ENCODE results near the gene MRPS22.
A peak's percentile ranks its signal among the peaks of the same experiment; 100 is the strongest.

The MRPS22 gene

GRCh38 chr3:139300416-139300815 is 43.4 kb upstream of the MRPS22 start:
- H3K36me3 ChIP-seq (replicated peaks), result no peaks in the 10 kb centered on the region
- H3K27ac ChIP-seq, result no peak overlapping the region
- TF ChIP-seq, protein P1, sequence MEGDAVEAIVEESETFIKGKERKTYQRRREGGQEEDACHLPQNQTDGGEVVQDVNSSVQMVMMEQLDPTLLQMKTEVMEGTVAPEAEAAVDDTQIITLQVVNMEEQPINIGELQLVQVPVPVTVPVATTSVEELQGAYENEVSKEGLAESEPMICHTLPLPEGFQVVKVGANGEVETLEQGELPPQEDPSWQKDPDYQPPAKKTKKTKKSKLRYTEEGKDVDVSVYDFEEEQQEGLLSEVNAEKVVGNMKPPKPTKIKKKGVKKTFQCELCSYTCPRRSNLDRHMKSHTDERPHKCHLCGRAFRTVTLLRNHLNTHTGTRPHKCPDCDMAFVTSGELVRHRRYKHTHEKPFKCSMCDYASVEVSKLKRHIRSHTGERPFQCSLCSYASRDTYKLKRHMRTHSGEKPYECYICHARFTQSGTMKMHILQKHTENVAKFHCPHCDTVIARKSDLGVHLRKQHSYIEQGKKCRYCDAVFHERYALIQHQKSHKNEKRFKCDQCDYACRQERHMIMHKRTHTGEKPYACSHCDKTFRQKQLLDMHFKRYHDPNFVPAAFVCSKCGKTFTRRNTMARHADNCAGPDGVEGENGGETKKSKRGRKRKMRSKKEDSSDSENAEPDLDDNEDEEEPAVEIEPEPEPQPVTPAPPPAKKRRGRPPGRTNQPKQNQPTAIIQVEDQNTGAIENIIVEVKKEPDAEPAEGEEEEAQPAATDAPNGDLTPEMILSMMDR (IDR thresholded peaks at IDR 0.05; ENCODE audit: low read depth, low read length, missing control alignments), result no peak
- no peak overlapping the region for H3K4me3 ChIP-seq (ENCODE audit: low read depth, low read length)
- DNase-seq, result no peak
- H3K27me3 ChIP-seq (replicated peaks), result no peaks in the 10 kb centered on the region
- in situ Hi-C loops (cut with HindIII; ENCODE audit: low pct_ligation_motif_present, low sequenced_read_pairs), result loop anchor here (25.0 kb wide), 1 partner anchor 363 kb away; the partner anchor contains the start of genes FOXL2 and FOXL2NB

GRCh38 chr3:139301183-139301582 is 42.6 kb upstream of the MRPS22 start:
- TF ChIP-seq, protein P1 (IDR thresholded peaks at IDR 0.05; ENCODE audit: low read depth, low read length, missing control alignments), result no peak
- in situ Hi-C loops (cut with HindIII; ENCODE audit: low pct_ligation_motif_present, low sequenced_read_pairs), result loop anchor here (25.0 kb wide), 1 partner anchor 364 kb away; the partner anchor contains the start of genes FOXL2 and FOXL2NB
- Histone ChIP-seq H3K27ac (peak overlapping the region; percentile 79), H3K4me3 (ENCODE audit: low read depth, low read length) (no peak overlapping the region), H3K27me3 (replicated peaks) (no peaks in the 10 kb centered on the region), H3K36me3 (replicated peaks) (no peaks in the 10 kb centered on the region)
- peak; percentile 47 for DNase-seq

GRCh38 chr3:139301654-139302053 is 42.2 kb upstream of the MRPS22 start:
- H3K27ac ChIP-seq, result peak overlapping the region; percentile 79
- TF ChIP-seq, protein P1 (IDR thresholded peaks at IDR 0.05; ENCODE audit: low read depth, low read length, missing control alignments), result no peak
- H3K27me3 ChIP-seq (replicated peaks), result no peaks in the 10 kb centered on the region
- in situ Hi-C loops (cut with HindIII; ENCODE audit: low pct_ligation_motif_present, low sequenced_read_pairs), result loop anchor here (25.0 kb wide), 1 partner anchor 364 kb away; the partner anchor contains the start of genes FOXL2 and FOXL2NB
- DNase-seq, result no peak
- H3K4me3 ChIP-seq (ENCODE audit: low read depth, low read length), result no peak overlapping the region
- H3K36me3 ChIP-seq (replicated peaks), result no peaks in the 10 kb centered on the region

- Histone ChIP-seq H3K27ac (peak overlapping the region; percentile 79), H3K4me3 (ENCODE audit: low read depth, low read length) (no peak overlapping the region), H3K27me3 (replicated peaks) (no peaks in the 10 kb centered on the region), H3K36me3 (replicated peaks) (no peaks in the 10 kb centered on the region)
- TF ChIP-seq, protein P1 (IDR thresholded peaks at IDR 0.05; ENCODE audit: low read depth, low read length, missing control alignments), result no peak
- in situ Hi-C loops (cut with HindIII; ENCODE audit: low pct_ligation_motif_present, low sequenced_read_pairs), result loop anchor here (25.0 kb wide), 1 partner anchor 365 kb away; the partner anchor contains the start of genes FOXL2 and FOXL2NB
- peak; percentile 99 for DNase-seq
Measured at GRCh38 chr3:139302084-139302800, 41.6 kb upstream of the MRPS22 start.

- TF ChIP-seq, protein P1 (IDR thresholded peaks at IDR 0.05; ENCODE audit: low read depth, low read length, missing control alignments), result no peak
- DNase-seq, result no peak
- H3K27ac ChIP-seq, result peak overlapping the region; percentile 79
- in situ Hi-C loops (cut with HindIII; ENCODE audit: low pct_ligation_motif_present, low sequenced_read_pairs), result loop anchor here (25.0 kb wide), 1 partner anchor 365 kb away; the partner anchor contains the start of genes FOXL2 and FOXL2NB
- H3K36me3 ChIP-seq (replicated peaks), result no peaks in the 10 kb centered on the region
- H3K27me3 ChIP-seq (replicated peaks), result no peaks in the 10 kb centered on the region
- no peak overlapping the region for H3K4me3 ChIP-seq (ENCODE audit: low read depth, low read length)
Measured at GRCh38 chr3:139302801-139303113, 41.1 kb upstream of the MRPS22 start.
